PC-3 (cell line): ENCODE results near the gene CFI. TPM values are rescaled to one million over a fixed set of nuclear protein-coding genes. Genes with fewer than 3 reads are reported as not detected.
A peak's percentile ranks its signal among the peaks of the same experiment; 100 is the strongest.

Source experiments
- ATAC-seq: fragments of 200-7000 bp; cut with Tn5 transposase; 2 replicates; pipeline ENCODE4 v1.9.1; 2020; ENCODE audit warnings: mild to moderate bottlenecking, moderate library complexity
- BruUV-seq: library from RNA; stranded (reverse); fragments of 400-500 nt; replicated peaks from 2 replicates; lab custom pipeline; 2021; lab: Mats Ljungman, UMichigan
- CTCF ChIA-PET: fragments of 300-600 bp; sonication (Branson Sonifier 250); formaldehyde crosslinking; loops from one replicate; lab custom pipeline; 2022; ENCODE audit warnings: antibody characterized with exemption; lab: Charles Lee
- POLR2A ChIA-PET: fragments of 300-600 bp; sonication (Branson Sonifier 250); formaldehyde crosslinking; loops from one replicate; lab custom pipeline; 2022; ENCODE audit warnings: antibody characterized with exemption; ENCODE audit not compliant: unreplicated experiment; lab: Charles Lee
- DNase-seq: peaks from one replicate; pipeline ENCODE4 v3.0.0-alpha.2; 2015
- H2AFZ ChIP-seq: fragments of 300-600 bp; sonication (generic); 2 replicates; pipeline ENCODE4 v1.6.0; 2016; ENCODE audit warnings: antibody characterized with exemption, low read length
- H3F3A ChIP-seq: fragments of 300-600 bp; sonication (generic); one replicate; pipeline ENCODE4 v1.6.0; 2017; ENCODE audit warnings: antibody characterized with exemption, low read length, control low read depth, mild to moderate bottlenecking; ENCODE audit not compliant: unreplicated experiment
- H3K27ac ChIP-seq: fragments of 300-600 bp; sonication (generic); 2 replicates; pipeline ENCODE4 v1.5.1; 2016; ENCODE audit warnings: mild to moderate bottlenecking, low read length
- H3K27me3 ChIP-seq: fragments of 300-600 bp; sonication (generic); 2 replicates; pipeline ENCODE4 v1.6.1; 2016; ENCODE audit warnings: low read length, mixed read lengths
- H3K36me3 ChIP-seq: fragments of 300-600 bp; sonication (generic); 2 replicates; pipeline ENCODE4 v1.6.1; 2016; ENCODE audit warnings: low read depth, mixed run types, low read length, mixed read lengths
- H3K4me1 ChIP-seq: fragments of 300-600 bp; sonication (generic); 2 replicates; pipeline ENCODE4 v1.5.1; 2016; ENCODE audit warnings: low read length; ENCODE audit not compliant: insufficient read depth
- H3K4me2 ChIP-seq: fragments of 300-600 bp; sonication (generic); 2 replicates; pipeline ENCODE4 v1.6.0; 2016; ENCODE audit warnings: low read length
- H3K4me3 ChIP-seq: fragments of 300-600 bp; sonication (generic); 2 replicates; pipeline ENCODE4 v1.5.1; 2016; ENCODE audit warnings: mild to moderate bottlenecking, low read length, mixed read lengths
- H3K79me2 ChIP-seq: fragments of 300-600 bp; sonication (generic); 2 replicates; pipeline ENCODE4 v1.6.1; 2017; ENCODE audit warnings: low read length, mixed read lengths
- H3K9ac ChIP-seq: fragments of 300-600 bp; sonication (generic); 2 replicates; pipeline ENCODE4 v1.6.0; 2016; ENCODE audit warnings: mild to moderate bottlenecking, low read length
- H3K9me2 ChIP-seq: fragments of 300-600 bp; sonication (generic); replicated peaks from 2 replicates; pipeline ENCODE4 v1.6.1; 2016; ENCODE audit warnings: mixed run types, low read length, mixed read lengths
- H3K9me3 ChIP-seq: fragments of 300-600 bp; sonication (generic); 2 replicates; pipeline ENCODE4 v1.6.1; 2016; ENCODE audit warnings: low read length, mixed read lengths
- H4K20me1 ChIP-seq: fragments of 300-600 bp; sonication (generic); 2 replicates; pipeline ENCODE4 v1.6.1; 2016; ENCODE audit warnings: low read length, mixed read lengths
- CTCF ChIP-seq: fragments of 300-600 bp; sonication (generic); conservative IDR thresholded peaks from 2 replicates; pipeline ENCODE4 v1.5.1; 2017; ENCODE audit warnings: antibody characterized with exemption, low read depth, mild to moderate bottlenecking, low read length
- EZH2 ChIP-seq: fragments of 300-600 bp; sonication (generic); IDR thresholded peaks from one replicate; pipeline ENCODE4 v1.6.1; 2017; ENCODE audit warnings: antibody characterized with exemption, mild to moderate bottlenecking, low read length; ENCODE audit not compliant: unreplicated experiment
- EZH2phosphoT487 ChIP-seq: fragments of 300-600 bp; sonication (generic); IDR thresholded peaks from 2 replicates; pipeline ENCODE4 v1.6.1; 2018; ENCODE audit warnings: mild to moderate bottlenecking, antibody characterized with exemption, low read length, borderline replicate concordance
- intact Hi-C: fragments of 100-400 bp; cut with micrococcal nuclease; formaldehyde crosslinking; loops from 2 replicates; pipeline ENCODE4 v1.9.0; 2023
- total RNA-seq: library from RNA; depleted of rRNA; stranded (reverse); fragments of >200 nt; gene quantifications from 2 replicates; pipeline ENCODE4 v1.2.3, GENCODE V29; 2014

Gene CFI
- total RNA-seq, 1 experiment from 2014 or later = not detected

GRCh38 chr4:109815151-109816081 is 13.6 kb upstream of the CFI start, which contains the start of gene GAR1:
Gene GAR1, plus strand, starts transcription at chr4:109815762. Its CDS starts 403 bp downstream, at chr4:109816165.
- Histone ChIP-seq H3K4me2 (peak within 1 kb of the TSS; percentile 92), H2AFZ (peak within 1 kb of the TSS; percentile 98), H3K9me2 (no peaks in the 10 kb centered on the region), H3K79me2 (peaks cover 49% of the 10 kb centered on the region), H3K9me3 (no peaks in the 10 kb centered on the region), H3K27me3 (no peaks in the 10 kb centered on the region), H3F3A (no peaks in the 10 kb centered on the region), H3K4me3 (peak within 1 kb of the TSS; percentile 98), H3K4me1 (peaks cover 8% of the 10 kb centered on the region; the same call in 1 of the 2 replicates), H4K20me1 (no peaks in the 10 kb centered on the region), H3K27ac (peak within 1 kb of the TSS; percentile 79), H3K36me3 (peaks cover 18% of the 10 kb centered on the region; the same call in 1 of the 2 replicates), H3K9ac (peak within 1 kb of the TSS; percentile 99)
- POLR2A ChIA-PET = no interaction called here
- ATAC-seq = peak; percentile 98
- intact Hi-C loops = loop anchor here (2.0 to 5.0 kb wide), 3 partner anchors 87 to 383 kb away; partner anchors contain the start of gene SEC24B
- no peak for TF ChIP-seq CTCF
- TF ChIP-seq EZH2phosphoT487 = no peak
- TF ChIP-seq EZH2 = no peak
- CTCF ChIA-PET = interaction anchor here (0.6 kb wide), 1 partner anchor 281 kb away, joined by 3 read pairs; no protein-coding TSS in a partner anchor
- peak; percentile 93 for DNase-seq
- TSS peak; percentile 73 for BruUV-seq

GRCh38 chr4:109811707-109812106 is 9.9 kb upstream of the CFI start:
- no peaks in the 10 kb centered on the region for H3K9me2 ChIP-seq
- H4K20me1 ChIP-seq = no peaks in the 10 kb centered on the region
- no peak overlapping the region for H3K9ac ChIP-seq
- CTCF ChIA-PET = no interaction called here
- POLR2A ChIA-PET = no interaction called here
- no TSS peak for BruUV-seq
- H3K27ac ChIP-seq = no peak overlapping the region
- H3F3A ChIP-seq = no peaks in the 10 kb centered on the region
- no peak for TF ChIP-seq CTCF
- TF ChIP-seq EZH2 = no peak
- TF ChIP-seq EZH2phosphoT487 = no peak
- H3K27me3 ChIP-seq = no peaks in the 10 kb centered on the region
- no peaks in the 10 kb centered on the region for H3K9me3 ChIP-seq
- ATAC-seq (no peak), DNase-seq (no peak)
- H3K4me2 ChIP-seq = no peak overlapping the region
- intact Hi-C loops = no loop called here
- 0 out of 2 replicates have a peak, but pooled peaks cover 1% of the 10 kb centered on the region for H3K4me1 ChIP-seq
- H2AFZ ChIP-seq = no peak overlapping the region
- H3K4me3 ChIP-seq = no peak overlapping the region
- no peaks in the 10 kb centered on the region for H3K36me3 ChIP-seq
- H3K79me2 ChIP-seq = peaks cover 12% of the 10 kb centered on the region
